HCT116 (cell line): Measurements from ENCODE around the gene ESR1. TPM values are rescaled to one million over a fixed set of nuclear protein-coding genes. Genes with fewer than 3 reads are reported as not detected.

Experiments
- ATAC-seq: fragments of 200-7000 bp; cut with Tn5 transposase; 2 replicates; pipeline ENCODE4 v1.9.1; 2020; ENCODE audit warnings: mild to moderate bottlenecking, moderate library complexity
- BruUV-seq: library from RNA; stranded (reverse); fragments of 400-500 nt; replicated peaks from 2 replicates; lab custom pipeline; 2021; lab: Mats Ljungman, UMichigan
- CTCF ChIA-PET: fragments of 300-600 bp; sonication (Branson Sonifier 250); formaldehyde crosslinking; loops from one replicate; lab custom pipeline; 2021; ENCODE audit warnings: antibody characterized with exemption; lab: Charles Lee
- POLR2A ChIA-PET: fragments of 300-600, 350-600 bp; sonication (Branson Sonifier 250); formaldehyde crosslinking; loops from one replicate; lab custom pipeline; 2021; ENCODE audit warnings: antibody characterized with exemption; lab: Charles Lee
- RAD21 ChIA-PET, 2 experiments: fragments of 300-600 bp; sonication (Branson Sonifier 250); formaldehyde crosslinking; loops; one replicate each; lab custom pipeline; 2023; ENCODE audit warnings: low total read pairs in 2 of 2; ENCODE audit not compliant: uncharacterized antibody in 2 of 2, unreplicated experiment in 2 of 2, low non-redundant PET in 1 of 2; lab: Charles Lee
- DNase-seq: peaks from one replicate; pipeline ENCODE4 v3.0.0-alpha.2; 2010; ENCODE audit warnings: low read depth, low spot score
- H2AFZ ChIP-seq: fragments of 200-600 bp; shearing (Covaris generic), sonication (generic); 2 replicates; pipeline ENCODE4 v1.6.1; 2017; ENCODE audit warnings: low read depth, mixed run types, mixed read lengths, antibody characterized with exemption, low read length; ENCODE audit not compliant: poor library complexity, severe bottlenecking
- H3K27ac ChIP-seq: 2 replicates; pipeline ENCODE4 v1.5.1; 2012; ENCODE audit warnings: low read depth, low read length
- H3K27me3 ChIP-seq: fragments of 200-600 bp; sonication (generic); 2 replicates; pipeline ENCODE4 v1.6.1; 2016; ENCODE audit warnings: mixed run types, low read length, mixed read lengths; ENCODE audit not compliant: insufficient read depth
- H3K36me3 ChIP-seq, 2 experiments: fragments of 200-500 bp in 1 of 2; fragments of 200-600 bp in 1 of 2; sonication (Bioruptor generic) in 1 of 2; sonication (generic) in 1 of 2; 2 replicates each; pipeline versions ENCODE4 v1.5.1 to v1.6.1; 2014 to 2016; ENCODE audit warnings: low read length in 2 of 2, inconsistent platforms in 1 of 2, mixed read lengths in 1 of 2, mixed run types in 1 of 2; ENCODE audit not compliant: insufficient read depth in 2 of 2, control insufficient read depth in 1 of 2
- H3K4me1 ChIP-seq, 2 experiments: fragments of 200-600 bp in 1 of 2; sonication (generic) in 1 of 2; 2 replicates each; pipeline versions ENCODE4 v1.5.1 to v1.6.1; 2012 to 2017; ENCODE audit warnings: low read length in 2 of 2, inconsistent platforms in 1 of 2, mild to moderate bottlenecking in 1 of 2, mixed read lengths in 1 of 2, mixed run types in 1 of 2, moderate library complexity in 1 of 2; ENCODE audit not compliant: insufficient read depth in 2 of 2, control insufficient read depth in 1 of 2
- H3K4me2 ChIP-seq: fragments of 200-600 bp; sonication (generic); 2 replicates; pipeline ENCODE4 v1.6.1; 2017; ENCODE audit warnings: mixed run types, low read length, mixed read lengths
- H3K4me3 ChIP-seq, 2 experiments: fragments of 200-600 bp in 1 of 2; sonication (generic) in 1 of 2; replicated peaks in 1 of 2; 2 replicates each; pipeline ENCODE4 v1.5.1; 2011 to 2016; ENCODE audit warnings: low read length in 2 of 2, control low read depth in 1 of 2, low read depth in 1 of 2, mild to moderate bottlenecking in 1 of 2, mixed read lengths in 1 of 2, mixed run types in 1 of 2
- H3K79me2 ChIP-seq: fragments of 200-600 bp; sonication (generic); 2 replicates; pipeline ENCODE4 v1.6.1; 2017; ENCODE audit warnings: mild to moderate bottlenecking, mixed run types, low read length, moderate library complexity, mixed read lengths; ENCODE audit not compliant: insufficient read depth
- H3K9ac ChIP-seq: fragments of 200-600 bp; sonication (generic); 2 replicates; pipeline ENCODE4 v1.6.1; 2016; ENCODE audit warnings: low read length, mixed read lengths
- H3K9me2 ChIP-seq: fragments of 200-600 bp; sonication (generic), shearing (Covaris generic); 2 replicates; pipeline ENCODE4 v1.6.1; 2017; ENCODE audit warnings: mixed run types, mild to moderate bottlenecking, moderate library complexity; ENCODE audit not compliant: insufficient read depth
- H3K9me3 ChIP-seq, 2 experiments: fragments of 200-500 bp in 1 of 2; fragments of 200-600 bp in 1 of 2; sonication (Bioruptor generic) in 1 of 2; sonication (generic) in 1 of 2; 2 replicates each; pipeline ENCODE4 v1.6.1; 2014 to 2017; ENCODE audit warnings: low read length in 2 of 2, mixed read lengths in 2 of 2, inconsistent platforms in 1 of 2, low read depth in 1 of 2, mild to moderate bottlenecking in 1 of 2, mixed run types in 1 of 2, moderate library complexity in 1 of 2; ENCODE audit not compliant: control insufficient read depth in 1 of 2, insufficient read depth in 1 of 2
- H4K20me1 ChIP-seq: fragments of 200-600 bp; sonication (generic), shearing (Covaris generic); 2 replicates; pipeline ENCODE4 v1.6.1; 2017; ENCODE audit warnings: mixed run types, mild to moderate bottlenecking, moderate library complexity; ENCODE audit not compliant: insufficient read depth
- CEBPB ChIP-seq: IDR thresholded peaks from 2 replicates; pipeline ENCODE4 v1.6.1; 2012; ENCODE audit warnings: low read depth
- EGR1 ChIP-seq: IDR thresholded peaks from 2 replicates; pipeline ENCODE4 v1.6.1; 2012; ENCODE audit warnings: low read depth
- EZH2 ChIP-seq: fragments of 200-600 bp; sonication (generic); IDR thresholded peaks from 2 replicates; pipeline ENCODE4 v1.6.1; 2017; ENCODE audit warnings: antibody characterized with exemption, mixed run types
- EZH2phosphoT487 ChIP-seq: fragments of 200-600 bp; IDR thresholded peaks from 2 replicates; pipeline ENCODE4 v1.6.1; 2018; ENCODE audit warnings: antibody characterized with exemption, borderline replicate concordance
- JUND ChIP-seq: IDR thresholded peaks from 2 replicates; pipeline ENCODE4 v1.6.1; 2012
- POLR2A ChIP-seq: IDR thresholded peaks from 2 replicates; pipeline ENCODE4 v1.7.0; 2011; ENCODE audit warnings: borderline replicate concordance; ENCODE audit not compliant: insufficient read depth, insufficient read length; ENCODE audit errors: extremely low read depth
- RAD21 ChIP-seq: IDR thresholded peaks from 2 replicates; pipeline ENCODE4 v1.6.1; 2012; ENCODE audit warnings: low read depth, mild to moderate bottlenecking
- SP1 ChIP-seq: IDR thresholded peaks from 2 replicates; pipeline ENCODE4 v1.6.1; 2012; ENCODE audit warnings: low read depth
- ZBTB33 ChIP-seq: IDR thresholded peaks from 2 replicates; pipeline ENCODE4 v1.6.1; 2011; ENCODE audit warnings: mild to moderate bottlenecking, low read length, moderate library complexity; ENCODE audit not compliant: insufficient replicate concordance; ENCODE audit errors: extremely low read depth
- ZFX ChIP-seq: fragments of 450-650 bp; IDR thresholded peaks from 2 replicates; pipeline ENCODE4 v1.6.1; 2017
- intact Hi-C: fragments of 100-400 bp; cut with micrococcal nuclease; formaldehyde crosslinking; loops from 2 replicates; pipeline ENCODE4 v1.10.0; 2022
- total RNA-seq: library from RNA; stranded (reverse); gene quantifications from one replicate; pipeline ENCODE4 v1.2.1, GENCODE V29; 2021; ENCODE audit not compliant: unreplicated experiment

ESR1 gene
- total RNA-seq, 1 experiment from 2014 or later = 0.17 TPM

GRCh38 chr6:152127432-152128165 is 320.1 kb downstream of the ESR1 start:
- Histone ChIP-seq H3K4me2 (no peak overlapping the region), H3K9ac (no peak overlapping the region), H3K4me1 (peaks cover 0 to 4% of the 10 kb centered on the region in 2 experiments; a peak in 1 of 4 replicates), H2AFZ (no peak overlapping the region), H3K9me2 (no peaks in the 10 kb centered on the region), H3K79me2 (no peaks in the 10 kb centered on the region), H3K27ac (no peak overlapping the region), H3K9me3 (no peaks in the 10 kb centered on the region)
- RAD21 ChIA-PET = no interaction called here
- intact Hi-C loops = no loop called here
- DNase-seq (no peak), ATAC-seq (no peak)
- no TSS peak for BruUV-seq
- CTCF ChIA-PET = interaction anchor here (2.2 kb wide), 1 partner anchor 362 kb away, joined by 8 read pairs; no protein-coding TSS in a partner anchor
- TF ChIP-seq EGR1 = no peak
- no peak for TF ChIP-seq RAD21
- no peak for TF ChIP-seq CEBPB
- TF ChIP-seq SP1 = no peak
- TF ChIP-seq EZH2 = no peak
- no peak for TF ChIP-seq POLR2A
- no peak for TF ChIP-seq EZH2phosphoT487
- TF ChIP-seq ZBTB33 = no peak
- TF ChIP-seq ZFX = no peak
- no peak for TF ChIP-seq JUND
- TF ChIP-seq, all 23 proteins: peak for 0
- Histone ChIP-seq H3K36me3 (no peaks in the 10 kb centered on the region), H3K27me3 (no peaks in the 10 kb centered on the region), H3K4me3 (no peak overlapping the region), H4K20me1 (no peaks in the 10 kb centered on the region)
- POLR2A ChIA-PET = no interaction called here
